Measurements from ENCODE around the gene NUAK2. TPM values are rescaled to one million over a fixed set of nuclear protein-coding genes. Genes with fewer than 3 reads are reported as not detected.

NUAK2 gene
- total RNA-seq, 8 experiments from 2014 or later = 0.09 to 17.9 (median 7.0) TPM

GRCh38 chr1:205271745-205272144 lies 49.8 kb downstream of the NUAK2 start:
- no peak overlapping the region for H3K27ac ChIP-seq
- H3K4me3 ChIP-seq = no peak overlapping the region
- H3K4me1 ChIP-seq (replicated peaks in 1 of 2) = peaks cover 25 to 28% of the 10 kb centered on the region in 2 donors
- ATAC-seq (replicated peaks in 6 of 8) = no peak
- WGBS, 10 experiments = 20 to 100% (median 92%) methylated on average over 1 to 6 of the region's 18 CpGs; no CpG with 5 or more reads in 2 of the 10 experiments
- in situ Hi-C loops (cut with MboI; ENCODE audit: low pct_unique_long_range_greater_than_20kb in 2 of 9, low sequenced_read_pairs in 9 of 9, unreplicated experiment in 9 of 9) = loop anchor here in 7 of 9 experiments (10.0 to 25.0 kb wide), 3 partner anchors 53 to 284 kb away; partner anchors contain the start of gene NUAK2 (in 3 of the 7)

GRCh38 chr1:205271277-205271676 lies 50.3 kb downstream of the NUAK2 start:
- Histone ChIP-seq H3K27ac (no peak overlapping the region), H3K4me1 (replicated peaks in 1 of 2) (peaks cover 25 to 28% of the 10 kb centered on the region in 2 donors), H3K4me3 (no peak overlapping the region)
- 80 to 100% (median 98%) methylated on average over 1 to 8 of the region's 8 CpGs; no CpG with 5 or more reads in 5 of the 10 experiments for WGBS, 10 experiments
- in situ Hi-C loops (cut with MboI; ENCODE audit: low pct_unique_long_range_greater_than_20kb in 2 of 9, low sequenced_read_pairs in 9 of 9, unreplicated experiment in 9 of 9) = loop anchor here in 7 of 9 experiments (10.0 to 25.0 kb wide), 3 partner anchors 54 to 284 kb away; partner anchors contain the start of gene NUAK2 (in 3 of the 7)
- no peak for ATAC-seq (replicated peaks in 6 of 8)

GRCh38 chr1:205270764-205271163 lies 50.8 kb downstream of the NUAK2 start:
- H3K4me3 ChIP-seq = no peak overlapping the region
- in situ Hi-C loops (cut with MboI; ENCODE audit: low pct_unique_long_range_greater_than_20kb in 2 of 9, low sequenced_read_pairs in 9 of 9, unreplicated experiment in 9 of 9) = loop anchor here in 7 of 9 experiments (10.0 to 25.0 kb wide), 3 partner anchors 54 to 283 kb away; partner anchors contain the start of gene NUAK2 (in 3 of the 7)
- peak in 2 of 8 experiments; percentile 18 to 26 for ATAC-seq (replicated peaks in 6 of 8)
- peaks cover 25 to 28% of the 10 kb centered on the region in 2 donors for H3K4me1 ChIP-seq (replicated peaks in 1 of 2)
- WGBS, 10 experiments = 45 to 87% (median 85%) methylated on average over 2 to 8 of the region's 8 CpGs; no CpG with 5 or more reads in 4 of the 10 experiments
- H3K27ac ChIP-seq = no peak overlapping the region

GRCh38 chr1:205270271-205270670 lies 51.3 kb downstream of the NUAK2 start:
- in situ Hi-C loops (cut with MboI; ENCODE audit: low pct_unique_long_range_greater_than_20kb in 2 of 9, low sequenced_read_pairs in 9 of 9, unreplicated experiment in 9 of 9) = loop anchor here in 7 of 9 experiments (10.0 to 25.0 kb wide), 3 partner anchors 55 to 283 kb away; partner anchors contain the start of gene NUAK2 (in 3 of the 7)
- peaks cover 25 to 28% of the 10 kb centered on the region in 2 donors for H3K4me1 ChIP-seq (replicated peaks in 1 of 2)
- no peak overlapping the region for H3K27ac ChIP-seq
- 80 to 100% (median 88%) methylated on average over 1 to 7 of the region's 7 CpGs; no CpG with 5 or more reads in 3 of the 10 experiments for WGBS, 10 experiments
- no peak overlapping the region for H3K4me3 ChIP-seq
- no peak for ATAC-seq (replicated peaks in 6 of 8)

GRCh38 chr1:205269711-205270110 lies 51.8 kb downstream of the NUAK2 start:
- Histone ChIP-seq H3K27ac (no peak overlapping the region), H3K4me1 (replicated peaks in 1 of 2) (peaks cover 23 to 26% of the 10 kb centered on the region in 2 donors), H3K4me3 (no peak overlapping the region)
- ATAC-seq (replicated peaks in 6 of 8) = no peak
- in situ Hi-C loops (cut with MboI; ENCODE audit: low pct_unique_long_range_greater_than_20kb in 2 of 9, low sequenced_read_pairs in 9 of 9, unreplicated experiment in 9 of 9) = loop anchor here in 7 of 9 experiments (10.0 to 25.0 kb wide), 3 partner anchors 55 to 282 kb away; partner anchors contain the start of gene NUAK2 (in 3 of the 7)
- WGBS, 10 experiments = 87 to 100% (median 90%) methylated on average over 1 to 4 of the region's 8 CpGs; no CpG with 5 or more reads in 4 of the 10 experiments

GRCh38 chr1:205268846-205269680 lies 52.5 kb downstream of the NUAK2 start:
- in situ Hi-C loops (cut with MboI; ENCODE audit: low pct_unique_long_range_greater_than_20kb in 2 of 9, low sequenced_read_pairs in 9 of 9, unreplicated experiment in 9 of 9) = loop anchor here in 4 of 9 experiments (25.0 kb wide), 1 partner anchor 282 kb away; no protein-coding TSS in a partner anchor
- WGBS, 10 experiments = 83 to 100% (median 95%) methylated on average over 1 to 18 of the region's 48 CpGs; no CpG with 5 or more reads in 4 of the 10 experiments
- Histone ChIP-seq H3K27ac (no peak overlapping the region), H3K4me1 (replicated peaks in 1 of 2) (peaks cover 17 to 20% of the 10 kb centered on the region in 2 donors), H3K4me3 (no peak overlapping the region)
- no peak for ATAC-seq (replicated peaks in 6 of 8)

GRCh38 chr1:205267306-205267902 lies 54.1 kb downstream of the NUAK2 start:
- in situ Hi-C loops (cut with MboI; ENCODE audit: low pct_unique_long_range_greater_than_20kb in 2 of 9, low sequenced_read_pairs in 9 of 9, unreplicated experiment in 9 of 9) = loop anchor here in 4 of 9 experiments (25.0 kb wide), 1 partner anchor 280 kb away; no protein-coding TSS in a partner anchor
- Histone ChIP-seq H3K4me1 (replicated peaks in 1 of 2) (peaks cover 3 to 10% of the 10 kb centered on the region in 2 donors), H3K4me3 (no peak overlapping the region), H3K27ac (no peak overlapping the region)
- 64 to 100% (median 91%) methylated on average over 1 to 5 of the region's 8 CpGs; no CpG with 5 or more reads in 2 of the 10 experiments for WGBS, 10 experiments
- ATAC-seq (replicated peaks in 6 of 8) = no peak

- in situ Hi-C loops (cut with MboI; ENCODE audit: low pct_unique_long_range_greater_than_20kb in 2 of 9, low sequenced_read_pairs in 9 of 9, unreplicated experiment in 9 of 9) = loop anchor here in 4 of 9 experiments (25.0 kb wide), 1 partner anchor 279 kb away; no protein-coding TSS in a partner anchor
- Histone ChIP-seq H3K4me3 (no peak overlapping the region), H3K27ac (no peak overlapping the region), H3K4me1 (replicated peaks in 1 of 2) (peaks cover 0 to 8% of the 10 kb centered on the region in 2 donors)
- no peak for ATAC-seq (replicated peaks in 6 of 8)
- 60 to 92% (median 83%) methylated on average over 1 to 10 of the region's 10 CpGs for WGBS, 10 experiments
These were observed 54.8 kb downstream of the NUAK2 start for GRCh38 chr1:205266611-205267305.

- WGBS, 10 experiments = 50 to 100% (median 93%) methylated on average over 1 to 2 of the region's 2 CpGs; no CpG with 5 or more reads in 3 of the 10 experiments
- ATAC-seq (replicated peaks in 6 of 8) = no peak
- in situ Hi-C loops (cut with MboI; ENCODE audit: low pct_unique_long_range_greater_than_20kb in 2 of 9, low sequenced_read_pairs in 9 of 9, unreplicated experiment in 9 of 9) = loop anchor here in 4 of 9 experiments (25.0 kb wide), 1 partner anchor 276 kb away; no protein-coding TSS in a partner anchor
- H3K27ac ChIP-seq = no peak overlapping the region
- no peak overlapping the region for H3K4me3 ChIP-seq
- H3K4me1 ChIP-seq (replicated peaks in 1 of 2) = peaks cover 17 to 18% of the 10 kb centered on the region in 2 donors
These were observed 57.9 kb downstream of the NUAK2 start for GRCh38 chr1:205263580-205264190.

- H3K4me1 ChIP-seq (replicated peaks in 1 of 2) = peaks cover 21 to 25% of the 10 kb centered on the region in 2 donors
- no peak overlapping the region for H3K4me3 ChIP-seq
- in situ Hi-C loops (cut with MboI; ENCODE audit: low pct_unique_long_range_greater_than_20kb in 2 of 9, low sequenced_read_pairs in 9 of 9, unreplicated experiment in 9 of 9) = loop anchor here in 4 of 9 experiments (25.0 kb wide), 1 partner anchor 275 kb away; no protein-coding TSS in a partner anchor
- no peak overlapping the region for H3K27ac ChIP-seq
- WGBS, 10 experiments = 20 to 57% (median 39%) methylated on average over 1 to 7 of the region's 8 CpGs; no CpG with 5 or more reads in 4 of the 10 experiments
- ATAC-seq (replicated peaks in 6 of 8) = peak in 4 of 8 experiments; percentile 3 to 60 (median 18)
These were observed 58.8 kb downstream of the NUAK2 start for GRCh38 chr1:205262731-205263171.

GRCh38 chr1:205261946-205262691 lies 59.4 kb downstream of the NUAK2 start:
- ATAC-seq (replicated peaks in 6 of 8) = peak in 3 of 8 experiments; percentile 7 to 17 (median 16)
- Histone ChIP-seq H3K27ac (no peak overlapping the region), H3K4me3 (no peak overlapping the region), H3K4me1 (replicated peaks in 1 of 2) (peaks cover 22 to 30% of the 10 kb centered on the region in 2 donors)
- in situ Hi-C loops (cut with MboI; ENCODE audit: low pct_unique_long_range_greater_than_20kb in 2 of 9, low sequenced_read_pairs in 9 of 9, unreplicated experiment in 9 of 9) = loop anchor here in 4 of 9 experiments (25.0 kb wide), 1 partner anchor 275 kb away; no protein-coding TSS in a partner anchor
- WGBS, 10 experiments = 33 to 100% (median 59%) methylated on average over 1 to 3 of the region's 5 CpGs; no CpG with 5 or more reads in 2 of the 10 experiments

Measured in motor neuron (in vitro differentiated cells).